Natural killer cell (primary cell): Measurements from ENCODE around the gene FRAS1. TPM values are rescaled to one million over a fixed set of nuclear protein-coding genes. Genes with fewer than 3 reads are reported as not detected.

Experiments used
- ATAC-seq, 3 donors: fragments of 150-1000 bp in 2 of 3; fragments of 200-7000 bp in 1 of 3; cut with Tn5 transposase; 1 replicate in 1 of 3; 2 replicates in 2 of 3; pipeline ENCODE4 v1.10.0; 2021; ENCODE audit warnings: mild to moderate bottlenecking in 2 of 3, moderate library complexity in 2 of 3
- DNase-seq, 2 donors: peaks; one replicate each; pipeline versions ENCODE4 v3.0.0 to v3.0.0-alpha.2; 2013 to 2021; ENCODE audit warnings: mixed read lengths in 1 of 2
- H3K27ac ChIP-seq: one replicate; pipeline ENCODE4 v1.5.1; 2013; ENCODE audit warnings: mild to moderate bottlenecking, low read length
- H3K27me3 ChIP-seq: one replicate; pipeline ENCODE4 v1.6.1; 2013; ENCODE audit warnings: low read length; ENCODE audit not compliant: control insufficient read depth, insufficient read depth
- H3K36me3 ChIP-seq: one replicate; pipeline ENCODE4 v1.6.1; 2013; ENCODE audit warnings: low read length; ENCODE audit not compliant: control insufficient read depth, insufficient read depth
- H3K4me1 ChIP-seq: one replicate; pipeline ENCODE4 v1.6.1; 2013; ENCODE audit warnings: low read length; ENCODE audit not compliant: control insufficient read depth, insufficient read depth
- H3K4me3 ChIP-seq: one replicate; pipeline ENCODE4 v1.5.1; 2013; ENCODE audit warnings: low read length
- H3K9me3 ChIP-seq: one replicate; pipeline ENCODE4 v1.6.1; 2013; ENCODE audit warnings: low read length; ENCODE audit not compliant: control insufficient read depth, insufficient read depth
- H3K27ac Mint-ChIP-seq, 2 donors: one replicate each; pipeline ENCODE4 v1.8.0; 2022; ENCODE audit warnings: mild to moderate bottlenecking in 2 of 2, mixed read lengths in 2 of 2, moderate library complexity in 1 of 2
- H3K27me3 Mint-ChIP-seq, 2 donors: one replicate each; pipeline ENCODE4 v1.8.0; 2022; ENCODE audit warnings: low read depth in 2 of 2, mixed read lengths in 2 of 2
- H3K36me3 Mint-ChIP-seq: one replicate; pipeline ENCODE4 v1.8.0; 2022; ENCODE audit warnings: mixed read lengths
- H3K4me1 Mint-ChIP-seq, 2 donors: one replicate each; pipeline ENCODE4 v1.8.0; 2022; ENCODE audit warnings: mixed read lengths in 2 of 2
- H3K4me3 Mint-ChIP-seq: one replicate; pipeline ENCODE4 v1.8.0; 2022; ENCODE audit warnings: mild to moderate bottlenecking, moderate library complexity, mixed read lengths
- H3K9me3 Mint-ChIP-seq, 2 donors: one replicate each; pipeline ENCODE4 v1.8.0; 2022; ENCODE audit warnings: mixed read lengths in 2 of 2
- WGBS: methylation state at CpG from one replicate; pipeline ENCODE4 v1.1.7; 2013; ENCODE audit warnings: missing lambda C conversion rate; ENCODE audit not compliant: insufficient coverage; 5-methylcytosine and 5-hydroxymethylcytosine counted together
- intact Hi-C: fragments of 100-400 bp; cut with micrococcal nuclease; formaldehyde crosslinking; loops from one replicate; pipeline ENCODE4 v1.14.2; 2022
- total RNA-seq, 4 donors: library from RNA; stranded (reverse); fragments of 120-200 nt in 1 of 4; gene quantifications; one replicate each; pipeline versions ENCODE4 v1.2.3 to v1.2.4, GENCODE V29; 2013 to 2022
- TF ChIP-seq, protein P1 (sequence below): fragments of 200-600 bp; IDR thresholded peaks from one replicate; pipeline ENCODE4 v1.8.0; 2022; ENCODE audit warnings: antibody characterized with exemption

The FRAS1 gene
- total RNA-seq, 3 donors from 2014 or later (not counting 1 experiment from before 2014, with no cell fraction given) = 0.15 to 0.31 TPM; not detected in 1

- no peak overlapping the region for H3K27ac ChIP-seq
- 83% methylated on average over 2 of the region's 3 CpGs for WGBS
- no peaks in the 10 kb centered on the region for H3K4me1 ChIP-seq
- Mint-ChIP-seq H3K27me3 (no peaks in the 10 kb centered on the region), H3K4me1 (no peaks in the 10 kb centered on the region), H3K4me3 (no peak overlapping the region), H3K27ac (no peak overlapping the region), H3K36me3 (no peaks in the 10 kb centered on the region), H3K9me3 (no peaks in the 10 kb centered on the region)
- no peak for ATAC-seq
- TF ChIP-seq, protein P1, sequence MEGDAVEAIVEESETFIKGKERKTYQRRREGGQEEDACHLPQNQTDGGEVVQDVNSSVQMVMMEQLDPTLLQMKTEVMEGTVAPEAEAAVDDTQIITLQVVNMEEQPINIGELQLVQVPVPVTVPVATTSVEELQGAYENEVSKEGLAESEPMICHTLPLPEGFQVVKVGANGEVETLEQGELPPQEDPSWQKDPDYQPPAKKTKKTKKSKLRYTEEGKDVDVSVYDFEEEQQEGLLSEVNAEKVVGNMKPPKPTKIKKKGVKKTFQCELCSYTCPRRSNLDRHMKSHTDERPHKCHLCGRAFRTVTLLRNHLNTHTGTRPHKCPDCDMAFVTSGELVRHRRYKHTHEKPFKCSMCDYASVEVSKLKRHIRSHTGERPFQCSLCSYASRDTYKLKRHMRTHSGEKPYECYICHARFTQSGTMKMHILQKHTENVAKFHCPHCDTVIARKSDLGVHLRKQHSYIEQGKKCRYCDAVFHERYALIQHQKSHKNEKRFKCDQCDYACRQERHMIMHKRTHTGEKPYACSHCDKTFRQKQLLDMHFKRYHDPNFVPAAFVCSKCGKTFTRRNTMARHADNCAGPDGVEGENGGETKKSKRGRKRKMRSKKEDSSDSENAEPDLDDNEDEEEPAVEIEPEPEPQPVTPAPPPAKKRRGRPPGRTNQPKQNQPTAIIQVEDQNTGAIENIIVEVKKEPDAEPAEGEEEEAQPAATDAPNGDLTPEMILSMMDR = no peak
- no peaks in the 10 kb centered on the region for H3K9me3 ChIP-seq
- H3K27me3 ChIP-seq = no peaks in the 10 kb centered on the region
- H3K36me3 ChIP-seq = no peaks in the 10 kb centered on the region
- no peak overlapping the region for H3K4me3 ChIP-seq
- DNase-seq = no peak
- intact Hi-C loops = no loop called here
Observed at GRCh38 chr4:78347527-78347926, 290.4 kb downstream of the FRAS1 start.

GRCh38 chr4:78353921-78354320, 296.8 kb downstream of the FRAS1 start:
- ATAC-seq = no peak
- no peak for DNase-seq
- Mint-ChIP-seq H3K27me3 (peaks cover 1 to 5% of the 10 kb centered on the region in 2 donors), H3K27ac (no peak overlapping the region), H3K36me3 (no peaks in the 10 kb centered on the region), H3K9me3 (no peaks in the 10 kb centered on the region), H3K4me3 (no peak overlapping the region), H3K4me1 (no peaks in the 10 kb centered on the region)
- WGBS = 94% methylated on average over 5 of the region's 6 CpGs
- no peaks in the 10 kb centered on the region for H3K36me3 ChIP-seq
- no peaks in the 10 kb centered on the region for H3K4me1 ChIP-seq
- H3K9me3 ChIP-seq = no peaks in the 10 kb centered on the region
- no peaks in the 10 kb centered on the region for H3K27me3 ChIP-seq
- no peak overlapping the region for H3K27ac ChIP-seq
- intact Hi-C loops = no loop called here
- TF ChIP-seq, protein P1 = no peak
- no peak overlapping the region for H3K4me3 ChIP-seq

GRCh38 chr4:78354782-78355181, 297.7 kb downstream of the FRAS1 start:
- intact Hi-C loops = no loop called here

DNA sequence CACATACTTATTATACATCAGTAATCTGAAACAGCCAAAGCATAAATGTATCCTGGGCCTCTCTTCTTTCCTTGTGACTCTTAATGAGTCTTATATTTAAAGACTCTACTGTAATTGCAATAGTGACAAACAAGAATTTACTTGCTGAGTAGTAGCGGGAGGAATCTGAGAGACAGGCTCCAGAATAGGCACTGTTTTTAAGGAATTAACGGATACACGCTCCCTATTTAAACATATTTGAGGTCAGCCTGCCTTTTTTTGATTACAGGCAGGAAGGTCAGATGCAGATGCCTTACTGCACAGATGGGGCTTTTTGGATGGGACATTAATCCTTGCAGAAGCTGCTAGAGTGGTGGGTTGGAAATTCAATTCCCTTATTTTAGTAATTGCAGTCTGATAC, 298.2 kb downstream of the FRAS1 start:
- Histone ChIP-seq H3K4me1 (no peaks in the 10 kb centered on the region), H3K36me3 (no peaks in the 10 kb centered on the region), H3K9me3 (no peaks in the 10 kb centered on the region), H3K4me3 (no peak overlapping the region), H3K27me3 (no peaks in the 10 kb centered on the region), H3K27ac (no peak overlapping the region)
- no peak overlapping the region for H3K4me3 Mint-ChIP-seq
- peaks cover 11 to 14% of the 10 kb centered on the region in 2 donors for H3K27me3 Mint-ChIP-seq
- 94% methylated on average over 3 of the region's 3 CpGs for WGBS
- no peaks in the 10 kb centered on the region for H3K4me1 Mint-ChIP-seq
- DNase-seq (no peak), ATAC-seq (no peak)
- no peaks in the 10 kb centered on the region for H3K36me3 Mint-ChIP-seq
- no peak overlapping the region for H3K27ac Mint-ChIP-seq
- intact Hi-C loops = no loop called here
- no peaks in the 10 kb centered on the region for H3K9me3 Mint-ChIP-seq
- TF ChIP-seq, protein P1 = no peak

More at GRCh38 chr4:78354782-78355181, 297.7 kb downstream of the FRAS1 start:
- Mint-ChIP-seq H3K36me3 (no peaks in the 10 kb centered on the region), H3K27ac (no peak overlapping the region), H3K9me3 (no peaks in the 10 kb centered on the region), H3K4me1 (no peaks in the 10 kb centered on the region), H3K27me3 (peaks cover 6 to 10% of the 10 kb centered on the region in 2 donors), H3K4me3 (no peak overlapping the region)
- no peaks in the 10 kb centered on the region for H3K27me3 ChIP-seq
- H3K36me3 ChIP-seq = no peaks in the 10 kb centered on the region
- H3K4me1 ChIP-seq = no peaks in the 10 kb centered on the region
- 96% methylated on average over 4 of the region's 4 CpGs for WGBS
- H3K27ac ChIP-seq = no peak overlapping the region
- DNase-seq (no peak), ATAC-seq (no peak)
- no peak overlapping the region for H3K4me3 ChIP-seq
- TF ChIP-seq, protein P1 = no peak
- H3K9me3 ChIP-seq = no peaks in the 10 kb centered on the region
